Left lung (tissue), 10 donors: Measurements from ENCODE around the gene AGFG1. TPM values are rescaled to one million over a fixed set of nuclear protein-coding genes. Genes with fewer than 3 reads are reported as not detected.
A peak's percentile ranks its signal among the peaks of the same experiment; 100 is the strongest.

Source experiments
- ATAC-seq: fragments of 200-7000 bp; cut with Tn5 transposase; one replicate; pipeline ENCODE4 v1.9.1; 2020; ENCODE audit warnings: moderate library complexity
- DNase-seq, 4 donors: peaks; one replicate each; pipeline ENCODE4 v3.0.0-alpha.2; 2013 to 2020
- H3K27ac ChIP-seq, 2 donors: fragments of 200-600 bp; sonication (generic) in 1 of 2; one replicate each; pipeline versions ENCODE4 v1.5.0 to v1.8.0; 2020 to 2021
- H3K27me3 ChIP-seq, 2 donors: fragments of 200-600 bp; sonication (generic) in 1 of 2; one replicate each; pipeline versions ENCODE4 v1.5.0 to v1.8.0; 2020 to 2021
- H3K36me3 ChIP-seq, 2 donors: fragments of 200-600 bp; sonication (generic) in 1 of 2; one replicate each; pipeline versions ENCODE4 v1.5.0 to v1.8.0; 2020 to 2021
- H3K4me1 ChIP-seq, 2 donors: fragments of 200-600 bp; one replicate each; pipeline ENCODE4 v1.8.0; 2021
- H3K4me3 ChIP-seq, 2 donors: fragments of 200-600 bp; sonication (generic) in 1 of 2; one replicate each; pipeline versions ENCODE4 v1.5.0 to v1.8.0; 2020 to 2021; ENCODE audit warnings: mild to moderate bottlenecking in 1 of 2
- H3K9me3 ChIP-seq, 2 donors: fragments of 200-600 bp; sonication (generic) in 1 of 2; one replicate each; pipeline versions ENCODE4 v1.5.0 to v1.8.0; 2020 to 2021
- CTCF ChIP-seq, 2 donors: fragments of 200-600 bp; sonication (generic) in 1 of 2; IDR thresholded peaks; one replicate each; pipeline versions ENCODE4 v1.5.0 to v1.8.0; 2021; ENCODE audit warnings: antibody characterized with exemption in 2 of 2
- intact Hi-C, 2 donors: fragments of 100-400 bp; cut with DNase I; formaldehyde crosslinking; loops; one replicate each; pipeline versions ENCODE4 v1.11.2 to v1.14.2; 2022
- polyA plus RNA-seq, 6 donors: library from polyadenylated mRNA; unstranded; fragments of 120-200 nt; gene quantifications; one replicate each; pipeline ENCODE4 v1.2.1, GENCODE V29; 2013; ENCODE audit not compliant: insufficient read length in 6 of 6
- total RNA-seq, 2 donors: library from RNA; stranded (reverse); fragmentation: NEBNext Ultra II Directional; extraction: Animal tissue kit (Norgen Biotek cat#: 25700); gene quantifications; one replicate each; pipeline ENCODE4 v1.2.1, GENCODE V29; 2021
- donor health status: DM: no; HTN: yes; CAD: no.
- donor health status: DM: no; HTN: no; CAD: no.

Gene AGFG1
- total and polyA plus RNA-seq, 8 donors, result 57.2 to 118 (median 64.2) TPM

GRCh38 chr2:227442639-227443038 lies 29.3 kb upstream of the AGFG1 start:
- no peak for TF ChIP-seq CTCF (IDR thresholded peaks at IDR 0.05)
- Histone ChIP-seq H3K9me3 (no peaks in the 10 kb centered on the region), H3K4me3 (no peak overlapping the region), H3K27me3 (no peaks in the 10 kb centered on the region), H3K36me3 (no peaks in the 10 kb centered on the region), H3K4me1 (peaks cover 0 to 6% of the 10 kb centered on the region in 2 donors), H3K27ac (no peak overlapping the region)
- intact Hi-C loops, result no loop called here
- DNase-seq (no peak), ATAC-seq (no peak)

GRCh38 chr2:227443889-227444568 lies 27.9 kb upstream of the AGFG1 start:
- Histone ChIP-seq H3K4me3 (no peak overlapping the region), H3K27me3 (no peaks in the 10 kb centered on the region), H3K4me1 (peaks cover 0 to 1% of the 10 kb centered on the region in 2 donors), H3K36me3 (no peaks in the 10 kb centered on the region), H3K27ac (no peak overlapping the region), H3K9me3 (no peaks in the 10 kb centered on the region)
- ATAC-seq (no peak), DNase-seq (no peak)
- TF ChIP-seq CTCF (IDR thresholded peaks at IDR 0.05), result no peak
- intact Hi-C loops, result no loop called here

- no peak overlapping the region for H3K4me3 ChIP-seq
- peaks cover 3 to 32% of the 10 kb centered on the region in 2 donors for H3K4me1 ChIP-seq
- intact Hi-C loops, result no loop called here
- no peaks in the 10 kb centered on the region for H3K27me3 ChIP-seq
- no peaks in the 10 kb centered on the region for H3K9me3 ChIP-seq
- H3K27ac ChIP-seq, result no peak overlapping the region
- no peaks in the 10 kb centered on the region for H3K36me3 ChIP-seq
- DNase-seq (no peak), ATAC-seq (no peak)
- no peak for TF ChIP-seq CTCF (IDR thresholded peaks at IDR 0.05)
Measured at GRCh38 chr2:227447606-227448005, 24.4 kb upstream of the AGFG1 start.

DNA sequence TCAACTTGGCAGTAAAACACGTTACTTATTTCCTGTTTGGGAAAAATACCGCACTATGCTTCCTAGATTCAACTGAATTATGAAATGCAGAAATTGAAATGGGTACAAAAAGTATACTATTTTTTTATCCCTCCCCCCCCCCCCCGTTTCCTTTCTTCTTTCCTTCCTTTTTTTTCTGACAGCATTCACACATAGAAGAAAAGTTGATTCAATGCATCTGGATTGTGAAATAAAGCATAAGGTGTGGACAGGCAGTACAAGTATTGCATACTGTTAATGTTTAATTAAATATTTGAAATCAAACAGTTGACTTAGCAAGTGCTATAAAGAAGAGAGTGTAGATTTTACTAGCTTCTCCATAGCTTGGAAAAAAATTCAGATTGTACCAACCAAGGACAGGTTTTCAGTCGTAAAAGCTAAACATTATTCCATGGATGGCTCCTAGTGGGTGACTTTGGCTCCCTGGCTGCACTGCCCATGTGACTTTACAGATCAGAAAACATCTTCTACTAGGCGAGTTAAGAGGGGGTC lies 21.6 kb upstream of the AGFG1 start:
- ATAC-seq (peak; percentile 71), DNase-seq (no peak)
- TF ChIP-seq CTCF (IDR thresholded peaks at IDR 0.05), result no peak

GRCh38 chr2:227450926-227451654 lies 20.9 kb upstream of the AGFG1 start:
- H3K4me1 ChIP-seq, result peaks cover 3 to 41% of the 10 kb centered on the region in 2 donors
- peak overlapping the region; percentile 2 to 82 for H3K27ac ChIP-seq
- no peaks in the 10 kb centered on the region for H3K27me3 ChIP-seq
- no peaks in the 10 kb centered on the region for H3K36me3 ChIP-seq
- TF ChIP-seq CTCF (IDR thresholded peaks at IDR 0.05), result no peak
- ATAC-seq (peak; percentile 78), DNase-seq (no peak)
- intact Hi-C loops, result no loop called here
- no peaks in the 10 kb centered on the region for H3K9me3 ChIP-seq
- H3K4me3 ChIP-seq, result no peak overlapping the region

More for the DNA sequence above, 21.6 kb upstream of the AGFG1 start:
- Histone ChIP-seq H3K27ac (peak overlapping the region in 1 of 2 donors; percentile 82), H3K9me3 (no peaks in the 10 kb centered on the region), H3K4me1 (peaks cover 3 to 41% of the 10 kb centered on the region in 2 donors), H3K27me3 (no peaks in the 10 kb centered on the region), H3K4me3 (no peak overlapping the region), H3K36me3 (no peaks in the 10 kb centered on the region)
- intact Hi-C loops, result no loop called here
